ENCODE data around the gene LMF1.

LMF1 gene

GRCh38 chr16:914440-914839 is 56.3 kb downstream of the LMF1 start:
- H3K4me3 ChIP-seq: no peak overlapping the region
- no peaks in the 10 kb centered on the region for H3K4me1 ChIP-seq
- no peak for DNase-seq (ENCODE audit: low spot score in 2 of 2)
- H3K36me3 ChIP-seq (replicated peaks): no peaks in the 10 kb centered on the region
- H3K27me3 ChIP-seq (ENCODE audit: low read depth): no peaks in the 10 kb centered on the region
- in situ Hi-C loops (cut with MboI; ENCODE audit: low sequenced_read_pairs): no loop called here
- H3K9me3 ChIP-seq: no peaks in the 10 kb centered on the region

GRCh38 chr16:913817-914439 is 56.9 kb downstream of the LMF1 start:
- Histone ChIP-seq H3K36me3 (replicated peaks) (no peaks in the 10 kb centered on the region), H3K4me3 (no peak overlapping the region), H3K27me3 (ENCODE audit: low read depth) (no peaks in the 10 kb centered on the region), H3K4me1 (no peaks in the 10 kb centered on the region), H3K9me3 (no peaks in the 10 kb centered on the region)
- DNase-seq (ENCODE audit: low spot score in 2 of 2): no peak
- in situ Hi-C loops (cut with MboI; ENCODE audit: low sequenced_read_pairs): no loop called here

GRCh38 chr16:912684-913613 is 57.8 kb downstream of the LMF1 start:
- in situ Hi-C loops (cut with MboI; ENCODE audit: low sequenced_read_pairs): no loop called here
- H3K4me1 ChIP-seq: no peaks in the 10 kb centered on the region
- no peak for DNase-seq (ENCODE audit: low spot score in 2 of 2)
- no peak overlapping the region for H3K4me3 ChIP-seq
- no peaks in the 10 kb centered on the region for H3K9me3 ChIP-seq
- no peaks in the 10 kb centered on the region for H3K36me3 ChIP-seq (replicated peaks)
- H3K27me3 ChIP-seq (ENCODE audit: low read depth): no peaks in the 10 kb centered on the region

DNA sequence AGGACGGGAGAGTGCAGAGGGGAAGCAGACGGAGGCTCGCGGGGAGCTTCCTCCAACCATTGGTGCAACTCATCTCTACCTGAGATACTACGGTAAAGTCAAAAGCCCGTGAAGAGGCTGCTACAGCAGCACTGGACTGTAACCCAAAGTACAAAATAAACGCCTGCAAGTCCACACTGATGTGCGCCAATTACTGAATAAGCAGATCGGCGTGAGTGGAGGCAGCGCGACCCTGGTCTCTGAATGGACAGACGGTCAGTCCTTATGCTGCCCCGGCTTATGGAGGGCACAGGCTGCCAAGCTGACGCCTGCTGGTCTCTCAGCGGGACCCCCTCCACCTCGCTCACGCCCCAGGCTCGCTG is 58.5 kb downstream of the LMF1 start:
- DNase-seq (ENCODE audit: low spot score in 2 of 2): no peak
- no peaks in the 10 kb centered on the region for H3K27me3 ChIP-seq (ENCODE audit: low read depth)
- H3K4me1 ChIP-seq: no peaks in the 10 kb centered on the region
- no peak overlapping the region for H3K4me3 ChIP-seq
- no peaks in the 10 kb centered on the region for H3K36me3 ChIP-seq (replicated peaks)
- H3K9me3 ChIP-seq: no peaks in the 10 kb centered on the region
- in situ Hi-C loops (cut with MboI; ENCODE audit: low sequenced_read_pairs): no loop called here

GRCh38 chr16:911604-912321 is 59.0 kb downstream of the LMF1 start:
- Histone ChIP-seq H3K4me3 (no peak overlapping the region), H3K9me3 (no peaks in the 10 kb centered on the region), H3K27me3 (ENCODE audit: low read depth) (no peaks in the 10 kb centered on the region), H3K36me3 (replicated peaks) (no peaks in the 10 kb centered on the region), H3K4me1 (no peaks in the 10 kb centered on the region)
- in situ Hi-C loops (cut with MboI; ENCODE audit: low sequenced_read_pairs): no loop called here
- no peak for DNase-seq (ENCODE audit: low spot score in 2 of 2)

GRCh38 chr16:911101-911500 is 59.7 kb downstream of the LMF1 start:
- no peaks in the 10 kb centered on the region for H3K36me3 ChIP-seq (replicated peaks)
- no peaks in the 10 kb centered on the region for H3K4me1 ChIP-seq
- DNase-seq (ENCODE audit: low spot score in 2 of 2): no peak
- H3K9me3 ChIP-seq: 0 out of 2 replicates have a peak, but pooled peaks cover 2% of the 10 kb centered on the region
- no peaks in the 10 kb centered on the region for H3K27me3 ChIP-seq (ENCODE audit: low read depth)
- H3K4me3 ChIP-seq: no peak overlapping the region
- in situ Hi-C loops (cut with MboI; ENCODE audit: low sequenced_read_pairs): no loop called here

DNA sequence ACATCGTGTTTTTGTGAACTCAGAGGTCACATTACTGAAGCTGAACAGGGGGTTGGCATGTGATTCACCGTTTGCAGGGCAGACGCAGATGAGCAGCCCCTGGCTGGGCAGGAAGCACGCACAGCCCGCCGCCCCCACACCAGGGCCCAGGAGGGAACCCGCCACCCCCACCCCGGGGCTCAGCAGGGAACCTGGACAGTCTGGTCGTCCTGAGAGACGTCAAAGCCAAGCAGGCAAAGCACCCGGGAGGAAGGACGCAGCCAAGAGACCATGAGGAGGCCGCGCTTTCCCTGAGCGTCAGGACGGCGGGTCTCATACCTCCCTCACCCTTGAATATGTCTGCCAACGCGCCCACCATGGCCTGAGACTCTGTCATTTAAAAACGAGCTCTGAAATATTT is 60.6 kb downstream of the LMF1 start:
- Histone ChIP-seq H3K36me3 (replicated peaks) (no peaks in the 10 kb centered on the region), H3K4me3 (no peak overlapping the region), H3K9me3 (0 out of 2 replicates have a peak, but pooled peaks cover 2% of the 10 kb centered on the region), H3K4me1 (no peaks in the 10 kb centered on the region), H3K27me3 (ENCODE audit: low read depth) (no peaks in the 10 kb centered on the region)
- in situ Hi-C loops (cut with MboI; ENCODE audit: low sequenced_read_pairs): no loop called here
- DNase-seq (ENCODE audit: low spot score in 2 of 2): no peak

- H3K27me3 ChIP-seq (ENCODE audit: low read depth): no peaks in the 10 kb centered on the region
- H3K4me1 ChIP-seq: no peaks in the 10 kb centered on the region
- in situ Hi-C loops (cut with MboI; ENCODE audit: low sequenced_read_pairs): no loop called here
- 0 out of 2 replicates have a peak, but pooled peaks cover 2% of the 10 kb centered on the region for H3K9me3 ChIP-seq
- DNase-seq (ENCODE audit: low spot score in 2 of 2): no peak
- no peaks in the 10 kb centered on the region for H3K36me3 ChIP-seq (replicated peaks)
- no peak overlapping the region for H3K4me3 ChIP-seq
Observed at GRCh38 chr16:909281-910000, 61.3 kb downstream of the LMF1 start.

- H3K9me3 ChIP-seq: 0 out of 2 replicates have a peak, but pooled peaks cover 2% of the 10 kb centered on the region
- no peaks in the 10 kb centered on the region for H3K4me1 ChIP-seq
- no peaks in the 10 kb centered on the region for H3K36me3 ChIP-seq (replicated peaks)
- no peaks in the 10 kb centered on the region for H3K27me3 ChIP-seq (ENCODE audit: low read depth)
- no peak overlapping the region for H3K4me3 ChIP-seq
- no peak for DNase-seq (ENCODE audit: low spot score in 2 of 2)
- in situ Hi-C loops (cut with MboI; ENCODE audit: low sequenced_read_pairs): no loop called here
Observed at GRCh38 chr16:908526-909155, 62.1 kb downstream of the LMF1 start.

DNA sequence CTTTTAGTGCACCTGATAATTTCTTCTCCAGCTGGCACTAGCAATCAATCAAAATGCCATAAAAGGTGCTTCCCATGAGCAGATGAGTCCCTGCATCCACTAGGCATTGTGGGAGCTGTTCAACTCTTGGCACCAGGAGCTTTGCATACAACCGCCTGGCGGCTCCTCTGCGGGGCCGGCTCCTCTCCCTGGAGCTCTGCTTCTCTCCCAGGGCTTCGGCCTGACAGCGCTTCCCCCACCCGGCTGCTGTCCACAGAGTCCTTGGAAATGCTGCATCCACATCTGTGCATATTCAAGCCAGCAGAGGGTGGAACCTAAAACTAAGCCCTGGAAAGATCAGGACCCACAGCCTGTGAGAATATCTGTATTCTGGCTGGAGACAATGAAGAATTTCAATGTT is 62.9 kb downstream of the LMF1 start:
- Histone ChIP-seq H3K36me3 (replicated peaks) (no peaks in the 10 kb centered on the region), H3K9me3 (0 out of 2 replicates have a peak, but pooled peaks cover 2% of the 10 kb centered on the region), H3K4me1 (no peaks in the 10 kb centered on the region), H3K4me3 (no peak overlapping the region), H3K27me3 (ENCODE audit: low read depth) (no peaks in the 10 kb centered on the region)
- in situ Hi-C loops (cut with MboI; ENCODE audit: low sequenced_read_pairs): no loop called here
- no peak for DNase-seq (ENCODE audit: low spot score in 2 of 2)

DNA sequence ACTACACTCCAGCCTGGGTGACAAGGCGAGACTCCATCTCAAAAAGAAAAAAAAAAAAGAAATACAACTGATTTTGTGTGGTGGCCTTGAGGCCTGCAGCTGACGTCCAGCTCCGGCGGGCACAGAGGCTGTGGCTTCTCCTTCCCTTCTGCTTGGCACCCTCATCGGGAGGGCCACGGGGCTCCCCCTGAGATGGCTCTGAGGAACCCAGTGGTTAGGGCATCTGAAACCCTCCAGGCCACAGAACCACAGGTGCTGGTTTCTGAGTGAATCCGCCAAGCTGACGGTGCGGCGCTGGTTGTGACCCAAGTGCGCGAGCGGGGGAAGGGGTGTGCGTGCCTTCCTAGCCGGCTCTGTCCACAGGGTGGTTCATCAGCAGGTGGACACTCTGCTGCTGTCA is 63.4 kb downstream of the LMF1 start:
- DNase-seq (ENCODE audit: low spot score in 2 of 2): no peak
- Histone ChIP-seq H3K27me3 (ENCODE audit: low read depth) (no peaks in the 10 kb centered on the region), H3K4me3 (no peak overlapping the region), H3K4me1 (no peaks in the 10 kb centered on the region), H3K36me3 (replicated peaks) (no peaks in the 10 kb centered on the region), H3K9me3 (0 out of 2 replicates have a peak, but pooled peaks cover 2% of the 10 kb centered on the region)
- in situ Hi-C loops (cut with MboI; ENCODE audit: low sequenced_read_pairs): no loop called here

GRCh38 chr16:906296-906695 is 64.5 kb downstream of the LMF1 start:
- no peak overlapping the region for H3K4me3 ChIP-seq
- in situ Hi-C loops (cut with MboI; ENCODE audit: low sequenced_read_pairs): no loop called here
- H3K4me1 ChIP-seq: no peaks in the 10 kb centered on the region
- H3K36me3 ChIP-seq (replicated peaks): no peaks in the 10 kb centered on the region
- H3K9me3 ChIP-seq: 0 out of 2 replicates have a peak, but pooled peaks cover 2% of the 10 kb centered on the region
- no peaks in the 10 kb centered on the region for H3K27me3 ChIP-seq (ENCODE audit: low read depth)
- DNase-seq (ENCODE audit: low spot score in 2 of 2): no peak

Measured in HAP-1 (cell line).